K562 (cell line): ENCODE measurements around the gene WHAMM. TPM values are rescaled to one million over a fixed set of nuclear protein-coding genes. Genes with fewer than 3 reads are reported as not detected.

Experiments used
- BHLHE40 ChIP-seq: IDR thresholded peaks from 2 replicates; pipeline ENCODE4 v1.6.1; 2011; ENCODE audit warnings: low read length, improper control_type of control experiment
- DNMT1 ChIP-seq: fragments of 450-650 bp; IDR thresholded peaks from 2 replicates; pipeline ENCODE4 v1.6.1; 2016; ENCODE audit warnings: antibody characterized with exemption, mild to moderate bottlenecking
- LARP7 ChIP-seq: fragments of 450-650 bp; IDR thresholded peaks from 2 replicates; pipeline ENCODE4 v1.6.1; 2016
- MAZ ChIP-seq, 2 experiments: fragments of 450-650 bp in 1 of 2; sonication (generic) in 1 of 2; formaldehyde crosslinking; IDR thresholded peaks in 1 of 2; conservative IDR thresholded peaks in 1 of 2; 2 replicates each; pipeline versions ENCODE4 v1.4.0 to v1.5.0; 2020; ENCODE audit warnings: mild to moderate bottlenecking in 1 of 2, missing genetic modification reagents in 1 of 2
- MCM3 ChIP-seq: fragments of 450-650 bp; IDR thresholded peaks from 2 replicates; pipeline ENCODE4 v1.6.1; 2016
- NCOA2 ChIP-seq, 2 experiments: fragments of 450-650 bp; IDR thresholded peaks; 2 replicates each; pipeline ENCODE4 v1.6.1; 2018; ENCODE audit warnings: mild to moderate bottlenecking in 2 of 2, moderate library complexity in 1 of 2; ENCODE audit not compliant: partially characterized antibody in 2 of 2
- NFATC3 ChIP-seq: fragments of 450-650 bp; IDR thresholded peaks from 2 replicates; pipeline ENCODE4 v1.6.1; 2017; ENCODE audit warnings: mild to moderate bottlenecking
- NFYB ChIP-seq: IDR thresholded peaks from 2 replicates; pipeline ENCODE4 v1.6.1; 2011; ENCODE audit warnings: mild to moderate bottlenecking, moderate library complexity; ENCODE audit not compliant: insufficient read length; ENCODE audit errors: extremely low read depth
- OTX1 ChIP-seq: fragments of 450-650 bp; formaldehyde crosslinking; IDR thresholded peaks from 2 replicates; pipeline ENCODE4 v1.4.0; 2022; ENCODE audit warnings: mild to moderate bottlenecking
- PCBP1 ChIP-seq: fragments of 200-400 bp; formaldehyde crosslinking; IDR thresholded peaks from 2 replicates; pipeline ENCODE4 v1.6.1; 2018; ENCODE audit warnings: mild to moderate bottlenecking, low read depth, low read length; ENCODE audit not compliant: poor library complexity, severe bottlenecking
- SRSF3 ChIP-seq: fragments of 200-400 bp; formaldehyde crosslinking; IDR thresholded peaks from 2 replicates; pipeline ENCODE4 v1.6.1; 2016; ENCODE audit warnings: mild to moderate bottlenecking, low read length, moderate library complexity; ENCODE audit not compliant: insufficient read depth
- TCF7 ChIP-seq: sonication (generic); IDR thresholded peaks from 2 replicates; pipeline ENCODE4 v1.6.1; 2016; ENCODE audit warnings: antibody characterized with exemption, borderline replicate concordance
- ZNF354B ChIP-seq: fragments of 250-450 bp; sonication (Bioruptor Pico); IDR thresholded peaks from 2 replicates; pipeline ENCODE4 v1.4.0; 2020
- ZNF551 ChIP-seq: fragments of 250-450 bp; sonication (Bioruptor Pico); IDR thresholded peaks from 2 replicates; pipeline ENCODE4 v1.5.0; 2021; ENCODE audit warnings: mild to moderate bottlenecking, moderate library complexity
- ZNF561 ChIP-seq: fragments of 450-650 bp; formaldehyde crosslinking; conservative IDR thresholded peaks from 2 replicates; pipeline ENCODE4 v1.4.0; 2020; ENCODE audit warnings: mild to moderate bottlenecking, moderate library complexity
- ZNF583 ChIP-seq: fragments of 250-450 bp; sonication (Bioruptor Pico); IDR thresholded peaks from 2 replicates; pipeline ENCODE4 v1.4.0; 2020
- polyA plus RNA-seq, 8 experiments: library from polyadenylated mRNA; depleted of rRNA in 4 of 8; stranded (reverse) in 5 of 8; unstranded in 3 of 8; fragments of >200 nt; fragmentation: Nextera tagmentation in 2 of 8; fragmentation: Illumina TruSeq in 1 of 8; extraction: Ambion mirVana in 2 of 8; extraction: Trizol in 1 of 8; gene quantifications; 2 replicates each; pipeline versions ENCODE4 v1.2.1 to v1.2.3, GENCODE V29; 2011 to 2014; ENCODE audit warnings: inconsistent platforms in 1 of 8, missing spikeins in 1 of 8
- total RNA-seq, 7 experiments: library from RNA; depleted of rRNA in 6 of 7; stranded (reverse); fragments of >200 nt in 6 of 7; fragmentation: Illumina TruSeq in 2 of 7; extraction: Trizol in 2 of 7; gene quantifications; 2 replicates each; pipeline versions ENCODE4 v1.2.1 to v1.2.3, GENCODE V29; 2011 to 2021; ENCODE audit warnings: low replicate concordance in 1 of 7
- TF ChIP-seq, protein P1 (sequence below): conservative IDR thresholded peaks from 2 replicates; pipeline ENCODE4 v1.6.1; 2011; ENCODE audit warnings: low read depth, mild to moderate bottlenecking, low read length; ENCODE audit not compliant: control insufficient read depth
- TF ChIP-seq, protein P2 (sequence below): fragments of 200-800 bp; sonication (Bioruptor generic); IDR thresholded peaks from 2 replicates; pipeline ENCODE4 v1.6.1; 2017; ENCODE audit warnings: missing genetic modification characterization, missing compliant biosample characterization
- TF ChIP-seq, protein P3 (sequence below): sonication (generic); formaldehyde crosslinking; IDR thresholded peaks from 2 replicates; pipeline ENCODE4 v1.8.0; 2022; ENCODE audit warnings: mild to moderate bottlenecking, missing genetic modification reagents
- TF ChIP-seq, protein P4 (sequence below): fragments of 450-650 bp; IDR thresholded peaks from one replicate; pipeline ENCODE4 v1.6.1; 2018; ENCODE audit warnings: mild to moderate bottlenecking, moderate library complexity; ENCODE audit not compliant: partially characterized antibody

The WHAMM gene
- total and polyA plus RNA-seq, 9 of the 15 experiments (the other 6 are each of a cell fraction or from before 2014, with no cell fraction given): 2.0 to 4.8 (median 3.6) TPM

DNA sequence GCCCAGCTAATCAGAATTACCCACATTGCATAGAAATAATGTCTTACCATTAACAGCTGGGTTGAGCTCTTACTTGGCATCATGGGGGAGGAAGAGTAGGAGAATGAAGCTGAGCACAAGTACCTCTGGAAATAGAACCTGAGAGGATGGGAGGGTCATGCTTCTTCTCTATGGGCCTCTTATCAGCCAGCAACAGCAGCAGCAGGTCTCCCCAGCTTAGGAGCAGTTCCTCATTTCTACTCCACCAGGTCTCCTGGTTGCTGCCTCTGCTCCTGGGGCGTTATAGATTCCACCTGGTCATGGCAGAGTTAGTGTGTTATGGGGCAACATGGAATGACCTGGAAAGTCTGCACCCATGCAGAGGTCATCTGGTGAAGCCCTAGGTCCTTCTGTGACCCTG, 6.9 kb upstream of the WHAMM start (continued):
- TF ChIP-seq, protein P1, sequence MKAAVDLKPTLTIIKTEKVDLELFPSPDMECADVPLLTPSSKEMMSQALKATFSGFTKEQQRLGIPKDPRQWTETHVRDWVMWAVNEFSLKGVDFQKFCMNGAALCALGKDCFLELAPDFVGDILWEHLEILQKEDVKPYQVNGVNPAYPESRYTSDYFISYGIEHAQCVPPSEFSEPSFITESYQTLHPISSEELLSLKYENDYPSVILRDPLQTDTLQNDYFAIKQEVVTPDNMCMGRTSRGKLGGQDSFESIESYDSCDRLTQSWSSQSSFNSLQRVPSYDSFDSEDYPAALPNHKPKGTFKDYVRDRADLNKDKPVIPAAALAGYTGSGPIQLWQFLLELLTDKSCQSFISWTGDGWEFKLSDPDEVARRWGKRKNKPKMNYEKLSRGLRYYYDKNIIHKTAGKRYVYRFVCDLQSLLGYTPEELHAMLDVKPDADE: no peak
- TF ChIP-seq NFYB: no peak
- TF ChIP-seq PCBP1: no peak
- TF ChIP-seq ZNF551: no peak
- TF ChIP-seq NFATC3: no peak
- TF ChIP-seq TCF7: no peak
- TF ChIP-seq, protein P2, sequence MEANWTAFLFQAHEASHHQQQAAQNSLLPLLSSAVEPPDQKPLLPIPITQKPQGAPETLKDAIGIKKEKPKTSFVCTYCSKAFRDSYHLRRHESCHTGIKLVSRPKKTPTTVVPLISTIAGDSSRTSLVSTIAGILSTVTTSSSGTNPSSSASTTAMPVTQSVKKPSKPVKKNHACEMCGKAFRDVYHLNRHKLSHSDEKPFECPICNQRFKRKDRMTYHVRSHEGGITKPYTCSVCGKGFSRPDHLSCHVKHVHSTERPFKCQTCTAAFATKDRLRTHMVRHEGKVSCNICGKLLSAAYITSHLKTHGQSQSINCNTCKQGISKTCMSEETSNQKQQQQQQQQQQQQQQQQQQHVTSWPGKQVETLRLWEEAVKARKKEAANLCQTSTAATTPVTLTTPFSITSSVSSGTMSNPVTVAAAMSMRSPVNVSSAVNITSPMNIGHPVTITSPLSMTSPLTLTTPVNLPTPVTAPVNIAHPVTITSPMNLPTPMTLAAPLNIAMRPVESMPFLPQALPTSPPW (CRISPR knock-in tag): peak; percentile 42; the same call in 1 of the 2 replicates
- TF ChIP-seq ZNF583 (CRISPR knock-in tag): no peak
- no peak for TF ChIP-seq ZNF354B (CRISPR knock-in tag)
- TF ChIP-seq BHLHE40: no peak
- no peak for TF ChIP-seq ZNF561 (CRISPR knock-in tag)
- TF ChIP-seq, protein P3, sequence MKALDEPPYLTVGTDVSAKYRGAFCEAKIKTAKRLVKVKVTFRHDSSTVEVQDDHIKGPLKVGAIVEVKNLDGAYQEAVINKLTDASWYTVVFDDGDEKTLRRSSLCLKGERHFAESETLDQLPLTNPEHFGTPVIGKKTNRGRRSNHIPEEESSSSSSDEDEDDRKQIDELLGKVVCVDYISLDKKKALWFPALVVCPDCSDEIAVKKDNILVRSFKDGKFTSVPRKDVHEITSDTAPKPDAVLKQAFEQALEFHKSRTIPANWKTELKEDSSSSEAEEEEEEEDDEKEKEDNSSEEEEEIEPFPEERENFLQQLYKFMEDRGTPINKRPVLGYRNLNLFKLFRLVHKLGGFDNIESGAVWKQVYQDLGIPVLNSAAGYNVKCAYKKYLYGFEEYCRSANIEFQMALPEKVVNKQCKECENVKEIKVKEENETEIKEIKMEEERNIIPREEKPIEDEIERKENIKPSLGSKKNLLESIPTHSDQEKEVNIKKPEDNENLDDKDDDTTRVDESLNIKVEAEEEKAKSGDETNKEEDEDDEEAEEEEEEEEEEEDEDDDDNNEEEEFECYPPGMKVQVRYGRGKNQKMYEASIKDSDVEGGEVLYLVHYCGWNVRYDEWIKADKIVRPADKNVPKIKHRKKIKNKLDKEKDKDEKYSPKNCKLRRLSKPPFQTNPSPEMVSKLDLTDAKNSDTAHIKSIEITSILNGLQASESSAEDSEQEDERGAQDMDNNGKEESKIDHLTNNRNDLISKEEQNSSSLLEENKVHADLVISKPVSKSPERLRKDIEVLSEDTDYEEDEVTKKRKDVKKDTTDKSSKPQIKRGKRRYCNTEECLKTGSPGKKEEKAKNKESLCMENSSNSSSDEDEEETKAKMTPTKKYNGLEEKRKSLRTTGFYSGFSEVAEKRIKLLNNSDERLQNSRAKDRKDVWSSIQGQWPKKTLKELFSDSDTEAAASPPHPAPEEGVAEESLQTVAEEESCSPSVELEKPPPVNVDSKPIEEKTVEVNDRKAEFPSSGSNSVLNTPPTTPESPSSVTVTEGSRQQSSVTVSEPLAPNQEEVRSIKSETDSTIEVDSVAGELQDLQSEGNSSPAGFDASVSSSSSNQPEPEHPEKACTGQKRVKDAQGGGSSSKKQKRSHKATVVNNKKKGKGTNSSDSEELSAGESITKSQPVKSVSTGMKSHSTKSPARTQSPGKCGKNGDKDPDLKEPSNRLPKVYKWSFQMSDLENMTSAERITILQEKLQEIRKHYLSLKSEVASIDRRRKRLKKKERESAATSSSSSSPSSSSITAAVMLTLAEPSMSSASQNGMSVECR (CRISPR knock-in tag): no peak
- no peak for TF ChIP-seq MCM3
- no peak for TF ChIP-seq NCOA2 (IDR thresholded peaks at IDR 0.05; ENCODE audit: partially characterized antibody in 2 of 2)
- no peak for TF ChIP-seq OTX1 (CRISPR knock-in tag)
- TF ChIP-seq DNMT1: no peak
- TF ChIP-seq, protein P4, sequence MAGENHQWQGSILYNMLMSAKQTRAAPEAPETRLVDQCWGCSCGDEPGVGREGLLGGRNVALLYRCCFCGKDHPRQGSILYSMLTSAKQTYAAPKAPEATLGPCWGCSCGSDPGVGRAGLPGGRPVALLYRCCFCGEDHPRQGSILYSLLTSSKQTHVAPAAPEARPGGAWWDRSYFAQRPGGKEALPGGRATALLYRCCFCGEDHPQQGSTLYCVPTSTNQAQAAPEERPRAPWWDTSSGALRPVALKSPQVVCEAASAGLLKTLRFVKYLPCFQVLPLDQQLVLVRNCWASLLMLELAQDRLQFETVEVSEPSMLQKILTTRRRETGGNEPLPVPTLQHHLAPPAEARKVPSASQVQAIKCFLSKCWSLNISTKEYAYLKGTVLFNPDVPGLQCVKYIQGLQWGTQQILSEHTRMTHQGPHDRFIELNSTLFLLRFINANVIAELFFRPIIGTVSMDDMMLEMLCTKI: no peak
- no peak for TF ChIP-seq SRSF3
- TF ChIP-seq MAZ (CRISPR knock-in tag; conservative IDR thresholded peaks at IDR 0.05 in 1 of 2, IDR thresholded peaks at IDR 0.05 in 1 of 2): no peak; a peak in 1 of 4 replicates
- TF ChIP-seq LARP7: no peak
